AG04450 (cell line): Measurements from ENCODE around the gene KRTAP5-3. TPM values are rescaled to one million over a fixed set of nuclear protein-coding genes. Genes with fewer than 3 reads are reported as not detected.
"Not testable (repeated sequence)": the region's sequence is repeated elsewhere in the genome, so short reads cannot be mapped to it uniquely, and the experiment has no call there.

ENCODE experiments used
- CTCF ChIA-PET: fragments of 300-600, 350-600 bp; formaldehyde crosslinking; extraction: SDS; loops from one replicate; lab custom pipeline; 2022; ENCODE audit warnings: antibody characterized with exemption, inconsistent platforms; lab: Charles Lee
- POLR2A ChIA-PET: fragments of 350-600 bp; formaldehyde crosslinking; extraction: SDS; loops from one replicate; lab custom pipeline; 2021; ENCODE audit warnings: antibody characterized with exemption, inconsistent platforms; lab: Yijun Ruan, JAX
- DNase-seq: peaks from one replicate; pipeline ENCODE4 v3.0.0-alpha.2; 2011; ENCODE audit warnings: low read depth, low spot score
- H3K27ac ChIP-seq: one replicate; pipeline ENCODE4 v1.5.1; 2012; ENCODE audit warnings: low read depth, low read length, control low read depth
- H3K27me3 ChIP-seq: one replicate; pipeline ENCODE4 v1.6.0; 2012; ENCODE audit warnings: low read length; ENCODE audit not compliant: control insufficient read depth, insufficient read depth
- H3K4me3 ChIP-seq: 2 replicates; pipeline ENCODE4 v1.5.1; 2011; ENCODE audit warnings: mild to moderate bottlenecking, low read depth, low read length, control low read depth
- H3K9me3 ChIP-seq: 2 replicates; pipeline ENCODE4 v1.5.1; 2012; ENCODE audit warnings: low read length; ENCODE audit not compliant: control insufficient read depth, insufficient read depth
- polyA plus RNA-seq: library from polyadenylated mRNA; depleted of rRNA; stranded (reverse); fragments of >200 nt; gene quantifications from 2 replicates; pipeline ENCODE4 v1.2.3, GENCODE V29; 2011
- TF ChIP-seq, protein P1 (sequence below): IDR thresholded peaks from 2 replicates; pipeline ENCODE4 v1.5.1; 2011; ENCODE audit warnings: low read depth, low read length, control low read depth, inconsistent platforms

The KRTAP5-3 gene
- polyA plus RNA-seq, 1 experiment = not detected

DNA sequence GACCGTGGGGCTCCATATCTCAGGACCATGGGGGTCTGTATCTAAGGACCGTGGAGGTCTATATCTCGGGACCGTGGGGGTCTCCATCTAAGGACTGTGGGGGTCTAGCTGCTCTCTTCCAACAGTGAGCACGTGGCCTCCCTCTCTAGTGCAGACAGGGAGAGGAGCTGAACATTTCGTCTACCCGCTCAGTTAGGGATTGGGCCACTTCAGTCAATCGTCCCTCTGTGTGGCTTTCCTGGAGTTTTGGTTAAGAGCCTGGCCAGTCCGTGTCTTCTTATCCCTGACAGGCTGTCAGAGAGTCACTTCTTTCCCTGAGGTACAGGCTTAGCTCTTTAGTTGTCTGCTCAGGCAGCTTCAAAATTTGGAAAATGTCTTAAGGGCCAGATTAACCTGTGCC is 26.3 kb downstream of the KRTAP5-3 start:
- DNase-seq = no peak
- H3K27me3 ChIP-seq = peaks cover 11% of the 10 kb centered on the region
- TF ChIP-seq, protein P1, sequence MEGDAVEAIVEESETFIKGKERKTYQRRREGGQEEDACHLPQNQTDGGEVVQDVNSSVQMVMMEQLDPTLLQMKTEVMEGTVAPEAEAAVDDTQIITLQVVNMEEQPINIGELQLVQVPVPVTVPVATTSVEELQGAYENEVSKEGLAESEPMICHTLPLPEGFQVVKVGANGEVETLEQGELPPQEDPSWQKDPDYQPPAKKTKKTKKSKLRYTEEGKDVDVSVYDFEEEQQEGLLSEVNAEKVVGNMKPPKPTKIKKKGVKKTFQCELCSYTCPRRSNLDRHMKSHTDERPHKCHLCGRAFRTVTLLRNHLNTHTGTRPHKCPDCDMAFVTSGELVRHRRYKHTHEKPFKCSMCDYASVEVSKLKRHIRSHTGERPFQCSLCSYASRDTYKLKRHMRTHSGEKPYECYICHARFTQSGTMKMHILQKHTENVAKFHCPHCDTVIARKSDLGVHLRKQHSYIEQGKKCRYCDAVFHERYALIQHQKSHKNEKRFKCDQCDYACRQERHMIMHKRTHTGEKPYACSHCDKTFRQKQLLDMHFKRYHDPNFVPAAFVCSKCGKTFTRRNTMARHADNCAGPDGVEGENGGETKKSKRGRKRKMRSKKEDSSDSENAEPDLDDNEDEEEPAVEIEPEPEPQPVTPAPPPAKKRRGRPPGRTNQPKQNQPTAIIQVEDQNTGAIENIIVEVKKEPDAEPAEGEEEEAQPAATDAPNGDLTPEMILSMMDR = no peak
- POLR2A ChIA-PET = no interaction called here
- no peak overlapping the region for H3K4me3 ChIP-seq
- no peak overlapping the region for H3K27ac ChIP-seq
- CTCF ChIA-PET = interaction anchor here (1.1 to 2.6 kb wide), 3 partner anchors 12 to 35 kb away, joined by 3 to 17 read pairs (median 4); no protein-coding TSS in a partner anchor
- H3K9me3 ChIP-seq = peaks cover 7% of the 10 kb centered on the region

DNA sequence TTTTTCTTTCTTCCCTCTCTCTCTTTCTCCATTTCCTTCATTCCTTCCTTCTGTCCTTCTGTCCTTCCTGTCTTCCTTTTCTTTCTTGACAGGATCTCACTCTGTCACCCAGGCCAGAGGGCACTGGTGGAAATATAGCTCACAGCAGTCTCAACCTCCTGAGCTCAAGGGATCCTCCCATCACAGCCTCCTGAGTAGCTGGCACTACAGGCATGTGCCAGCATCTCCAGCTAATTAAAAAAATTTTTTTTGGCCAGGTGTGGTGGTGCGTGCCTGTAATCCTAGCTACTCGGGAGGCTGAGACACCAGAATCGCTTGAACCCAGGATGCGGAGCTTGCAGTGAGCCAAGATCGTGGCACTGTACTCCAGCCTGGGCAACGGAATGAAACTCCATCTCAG is 31.4 kb downstream of the KRTAP5-3 start:
- CTCF ChIA-PET = interaction anchor here (0.8 to 2.6 kb wide), 2 partner anchors 18 to 30 kb away, joined by 3 to 20 read pairs; no protein-coding TSS in a partner anchor
- POLR2A ChIA-PET = no interaction called here
- H3K27me3 ChIP-seq = peaks cover 31% of the 10 kb centered on the region
- TF ChIP-seq, protein P1 = no peak
- H3K9me3 ChIP-seq = peaks cover 7% of the 10 kb centered on the region
- no peak overlapping the region for H3K27ac ChIP-seq
- no peak overlapping the region for H3K4me3 ChIP-seq
- DNase-seq = no peak

DNA sequence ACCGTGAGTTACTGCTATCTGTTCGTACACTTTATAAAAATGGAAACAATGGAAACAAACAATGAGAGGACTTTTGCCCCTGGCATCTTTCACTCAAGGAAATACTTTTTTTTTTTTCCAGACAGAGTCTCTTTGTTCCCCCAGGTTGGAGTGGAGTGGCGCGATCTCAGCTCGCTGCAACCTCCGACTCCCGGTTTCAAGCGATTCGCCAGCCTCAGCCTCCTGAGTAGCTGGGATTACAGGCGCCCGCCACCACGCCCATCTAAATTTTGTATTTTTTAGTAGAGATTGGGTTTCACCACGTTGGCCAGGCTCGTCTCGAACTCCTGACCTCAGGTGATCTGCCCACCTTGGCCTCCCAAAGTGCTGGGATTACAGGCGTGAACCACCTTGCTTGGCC is 32.5 kb downstream of the KRTAP5-3 start:
- ChIA-PET CTCF (interaction anchor here (0.6 to 3.5 kb wide), 4 partner anchors 29 to 824 kb away, joined by 3 to 87 read pairs (median 6); no protein-coding TSS in a partner anchor), POLR2A (interaction anchor here (0.6 kb wide), 1 partner anchor 59 kb away, joined by 4 read pairs; no protein-coding TSS in a partner anchor)
- not testable (repeated sequence) for H3K27ac ChIP-seq, H3K9me3 ChIP-seq, H3K4me3 ChIP-seq, DNase-seq
- peaks cover 31% of the 10 kb centered on the region for H3K27me3 ChIP-seq

DNA sequence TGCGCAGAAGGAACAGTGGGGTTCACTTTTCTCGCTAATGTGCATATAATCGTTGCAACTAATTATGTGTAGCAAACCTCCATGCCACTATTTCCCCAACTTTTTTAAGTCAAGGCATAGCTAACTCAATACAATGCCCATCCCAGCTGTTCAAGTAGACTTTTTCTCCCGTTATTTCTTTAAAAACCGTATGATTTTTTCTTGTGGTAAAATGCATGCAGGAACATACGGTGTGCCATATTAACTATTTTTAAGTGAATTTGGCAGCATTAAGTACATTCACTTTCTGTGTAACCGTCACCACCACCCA is 33.4 kb downstream of the KRTAP5-3 start:
- ChIA-PET POLR2A (interaction anchor here (1.4 kb wide), 1 partner anchor 239 kb away, joined by 3 read pairs; no protein-coding TSS in a partner anchor), CTCF (interaction anchor here (0.6 to 3.5 kb wide), 15 partner anchors 10 to 372 kb away, joined by 3 to 87 read pairs (median 5); no protein-coding TSS in a partner anchor)
- Histone ChIP-seq H3K27me3 (peaks cover 31% of the 10 kb centered on the region), H3K4me3 (no peak overlapping the region), H3K27ac (no peak overlapping the region), H3K9me3 (peaks cover 7% of the 10 kb centered on the region)
- TF ChIP-seq, protein P1 = no peak; the same call in 1 of the 2 replicates
- no peak for DNase-seq

DNA sequence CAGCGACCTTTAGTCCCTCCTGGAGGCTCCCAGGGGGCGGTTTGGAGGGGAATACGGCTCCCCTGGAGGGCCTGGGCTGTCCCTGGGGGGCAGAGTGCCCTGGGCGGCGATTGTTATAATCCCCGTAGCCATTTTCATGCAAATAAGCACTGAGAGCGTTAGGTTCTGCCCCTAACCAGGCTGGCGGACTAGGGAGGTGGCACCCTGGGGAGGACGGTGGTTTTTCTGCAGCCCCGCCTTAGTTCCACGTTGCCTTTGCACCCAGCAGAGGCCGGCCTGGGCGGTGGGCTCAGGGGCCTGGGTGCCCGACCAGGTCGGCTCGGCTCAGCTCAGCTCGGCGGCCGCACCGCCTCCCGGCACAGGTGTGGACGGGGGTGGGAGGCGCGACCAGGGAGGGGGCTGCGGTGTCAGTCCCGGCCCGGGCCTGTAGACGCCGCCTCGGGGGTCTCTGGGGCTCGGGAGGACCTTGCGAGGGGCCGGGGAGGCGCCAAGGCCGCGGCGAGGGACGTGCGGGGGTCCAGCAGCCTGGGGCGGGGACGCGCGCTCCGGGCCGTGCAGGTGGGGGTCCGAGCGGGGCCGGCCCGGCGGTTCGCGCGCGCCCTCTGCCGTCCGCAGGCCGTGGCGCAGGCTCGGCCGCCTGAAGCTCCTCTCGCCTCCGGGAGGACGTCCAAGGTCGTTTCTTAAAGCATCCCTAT is 33.9 kb downstream of the KRTAP5-3 start:
- Histone ChIP-seq H3K4me3 (no peak overlapping the region), H3K27me3 (peaks cover 31% of the 10 kb centered on the region), H3K9me3 (peaks cover 7% of the 10 kb centered on the region), H3K27ac (no peak overlapping the region)
- CTCF ChIA-PET = interaction anchor here (0.6 to 3.5 kb wide), 15 partner anchors 10 to 372 kb away, joined by 3 to 87 read pairs (median 5); no protein-coding TSS in a partner anchor
- no peak for DNase-seq
- TF ChIP-seq, protein P1 = peak; percentile 65
- POLR2A ChIA-PET = interaction anchor here (1.4 to 1.5 kb wide), 2 partner anchors 28 to 239 kb away, joined by 3 to 6 read pairs; no protein-coding TSS in a partner anchor
